Activated naive CD8-positive, alpha-beta T cell treated with anti-CD3 and anti-CD28 coated beads for 36 hours (primary cell): Measurements from ENCODE around the gene MDFIC2. TPM values are rescaled to one million over a fixed set of nuclear protein-coding genes. Genes with fewer than 3 reads are reported as not detected.
"Not testable (repeated sequence)": the region's sequence is repeated elsewhere in the genome, so short reads cannot be mapped to it uniquely, and the experiment has no call there.

ENCODE experiments used
- DNase-seq: peaks from one replicate; pipeline ENCODE4 v3.0.0; 2021
- H3K27ac Mint-ChIP-seq: one replicate; pipeline ENCODE4 v1.8.0; 2022; ENCODE audit warnings: mild to moderate bottlenecking, moderate library complexity, mixed read lengths
- H3K27me3 Mint-ChIP-seq: one replicate; pipeline ENCODE4 v1.8.0; 2022; ENCODE audit warnings: mild to moderate bottlenecking, mixed read lengths
- H3K36me3 Mint-ChIP-seq: one replicate; pipeline ENCODE4 v1.8.0; 2021; ENCODE audit warnings: mild to moderate bottlenecking, mixed read lengths
- H3K4me1 Mint-ChIP-seq: one replicate; pipeline ENCODE4 v1.8.0; 2021; ENCODE audit warnings: mixed read lengths
- H3K4me3 Mint-ChIP-seq: one replicate; pipeline ENCODE4 v1.8.0; 2022; ENCODE audit warnings: mild to moderate bottlenecking, moderate library complexity, mixed read lengths
- H3K9me3 Mint-ChIP-seq: one replicate; pipeline ENCODE4 v1.8.0; 2022; ENCODE audit warnings: mixed read lengths
- total RNA-seq, 2 experiments: library from RNA; stranded (reverse); gene quantifications; one replicate each; pipeline ENCODE4 v1.2.3, GENCODE V29; 2021

Gene MDFIC2
- total RNA-seq, 2 experiments from 2014 or later, result not detected

GRCh38 chr3:70290431-70291096 lies 21.9 kb downstream of the MDFIC2 start:
- not testable (repeated sequence) for H3K4me1 Mint-ChIP-seq, H3K27ac Mint-ChIP-seq, H3K36me3 Mint-ChIP-seq, DNase-seq, H3K27me3 Mint-ChIP-seq, H3K4me3 Mint-ChIP-seq, H3K9me3 Mint-ChIP-seq

GRCh38 chr3:70281663-70282062 lies 30.8 kb downstream of the MDFIC2 start:
- Mint-ChIP-seq H3K4me3 (no peak overlapping the region), H3K27ac (no peak overlapping the region), H3K9me3 (peaks cover 4% of the 10 kb centered on the region), H3K36me3 (peaks cover 2% of the 10 kb centered on the region), H3K4me1 (no peaks in the 10 kb centered on the region), H3K27me3 (peaks cover 7% of the 10 kb centered on the region)
- no peak for DNase-seq

GRCh38 chr3:70277304-70277703 lies 35.1 kb downstream of the MDFIC2 start:
- DNase-seq, result no peak
- H3K36me3 Mint-ChIP-seq, result no peaks in the 10 kb centered on the region
- H3K4me1 Mint-ChIP-seq, result no peaks in the 10 kb centered on the region
- H3K27ac Mint-ChIP-seq, result no peak overlapping the region
- H3K27me3 Mint-ChIP-seq, result peaks cover 7% of the 10 kb centered on the region
- H3K4me3 Mint-ChIP-seq, result no peak overlapping the region
- H3K9me3 Mint-ChIP-seq, result no peaks in the 10 kb centered on the region

GRCh38 chr3:70276901-70277300 lies 35.5 kb downstream of the MDFIC2 start:
- Mint-ChIP-seq H3K27me3 (peaks cover 7% of the 10 kb centered on the region), H3K9me3 (no peaks in the 10 kb centered on the region), H3K36me3 (no peaks in the 10 kb centered on the region), H3K4me1 (no peaks in the 10 kb centered on the region), H3K4me3 (no peak overlapping the region), H3K27ac (no peak overlapping the region)
- no peak for DNase-seq

- H3K4me3 Mint-ChIP-seq, result no peak overlapping the region
These were observed 38.9 kb downstream of the MDFIC2 start for GRCh38 chr3:70273492-70273891.

GRCh38 chr3:70272798-70273197 lies 39.6 kb downstream of the MDFIC2 start:
- Mint-ChIP-seq H3K4me3 (no peak overlapping the region), H3K27ac (no peak overlapping the region), H3K9me3 (no peaks in the 10 kb centered on the region), H3K27me3 (peaks cover 4% of the 10 kb centered on the region), H3K36me3 (no peaks in the 10 kb centered on the region), H3K4me1 (no peaks in the 10 kb centered on the region)
- no peak for DNase-seq

More at GRCh38 chr3:70273492-70273891, 38.9 kb downstream of the MDFIC2 start:
- no peaks in the 10 kb centered on the region for H3K9me3 Mint-ChIP-seq
- H3K4me1 Mint-ChIP-seq, result no peaks in the 10 kb centered on the region
- DNase-seq, result no peak
- H3K27me3 Mint-ChIP-seq, result peaks cover 4% of the 10 kb centered on the region
- no peaks in the 10 kb centered on the region for H3K36me3 Mint-ChIP-seq
- no peak overlapping the region for H3K27ac Mint-ChIP-seq

- peaks cover 4% of the 10 kb centered on the region for H3K27me3 Mint-ChIP-seq
- DNase-seq, result no peak
- no peaks in the 10 kb centered on the region for H3K36me3 Mint-ChIP-seq
- no peaks in the 10 kb centered on the region for H3K9me3 Mint-ChIP-seq
- H3K4me1 Mint-ChIP-seq, result no peaks in the 10 kb centered on the region
- no peak overlapping the region for H3K4me3 Mint-ChIP-seq
- no peak overlapping the region for H3K27ac Mint-ChIP-seq
These were observed 48.2 kb downstream of the MDFIC2 start for GRCh38 chr3:70264122-70264780.

- Mint-ChIP-seq H3K4me3 (no peak overlapping the region), H3K4me1 (no peaks in the 10 kb centered on the region), H3K27me3 (peaks cover 4% of the 10 kb centered on the region), H3K9me3 (no peaks in the 10 kb centered on the region), H3K36me3 (no peaks in the 10 kb centered on the region), H3K27ac (no peak overlapping the region)
- DNase-seq, result no peak
These were observed 51.2 kb downstream of the MDFIC2 start for GRCh38 chr3:70261283-70261682.

- Mint-ChIP-seq H3K27me3 (peaks cover 5% of the 10 kb centered on the region), H3K9me3 (no peaks in the 10 kb centered on the region), H3K27ac (no peak overlapping the region), H3K36me3 (no peaks in the 10 kb centered on the region), H3K4me3 (no peak overlapping the region), H3K4me1 (no peaks in the 10 kb centered on the region)
- DNase-seq, result no peak
These were observed 55.9 kb downstream of the MDFIC2 start for GRCh38 chr3:70256566-70256965.

GRCh38 chr3:70250492-70250891 lies 61.9 kb downstream of the MDFIC2 start:
- H3K36me3 Mint-ChIP-seq, result no peaks in the 10 kb centered on the region
- no peak overlapping the region for H3K27ac Mint-ChIP-seq
- peaks cover 5% of the 10 kb centered on the region for H3K9me3 Mint-ChIP-seq
- no peaks in the 10 kb centered on the region for H3K4me1 Mint-ChIP-seq
- peaks cover 5% of the 10 kb centered on the region for H3K27me3 Mint-ChIP-seq
- DNase-seq, result no peak
- H3K4me3 Mint-ChIP-seq, result no peak overlapping the region

GRCh38 chr3:70249509-70250160 lies 62.8 kb downstream of the MDFIC2 start:
- Mint-ChIP-seq H3K27ac (no peak overlapping the region), H3K9me3 (peaks cover 5% of the 10 kb centered on the region), H3K4me3 (no peak overlapping the region), H3K36me3 (no peaks in the 10 kb centered on the region), H3K27me3 (peaks cover 5% of the 10 kb centered on the region), H3K4me1 (no peaks in the 10 kb centered on the region)
- no peak for DNase-seq

GRCh38 chr3:70248856-70249255 lies 63.6 kb downstream of the MDFIC2 start:
- Mint-ChIP-seq H3K4me3 (no peak overlapping the region), H3K27me3 (peaks cover 5% of the 10 kb centered on the region), H3K36me3 (no peaks in the 10 kb centered on the region), H3K9me3 (peaks cover 5% of the 10 kb centered on the region), H3K4me1 (no peaks in the 10 kb centered on the region), H3K27ac (no peak overlapping the region)
- DNase-seq, result no peak

GRCh38 chr3:70247955-70248354 lies 64.5 kb downstream of the MDFIC2 start:
- Mint-ChIP-seq H3K4me3 (no peak overlapping the region), H3K27ac (no peak overlapping the region), H3K27me3 (peaks cover 2% of the 10 kb centered on the region), H3K4me1 (no peaks in the 10 kb centered on the region), H3K36me3 (no peaks in the 10 kb centered on the region), H3K9me3 (peaks cover 5% of the 10 kb centered on the region)
- DNase-seq, result no peak

- no peak overlapping the region for H3K27ac Mint-ChIP-seq
- H3K9me3 Mint-ChIP-seq, result peaks cover 5% of the 10 kb centered on the region
- H3K36me3 Mint-ChIP-seq, result no peaks in the 10 kb centered on the region
- no peak for DNase-seq
- no peaks in the 10 kb centered on the region for H3K4me1 Mint-ChIP-seq
- H3K27me3 Mint-ChIP-seq, result no peaks in the 10 kb centered on the region
- H3K4me3 Mint-ChIP-seq, result no peak overlapping the region
These were observed 66.5 kb downstream of the MDFIC2 start for GRCh38 chr3:70245746-70246525.

- DNase-seq, result no peak
- H3K4me1 Mint-ChIP-seq, result no peaks in the 10 kb centered on the region
- no peaks in the 10 kb centered on the region for H3K36me3 Mint-ChIP-seq
- H3K9me3 Mint-ChIP-seq, result peaks cover 5% of the 10 kb centered on the region
- H3K27ac Mint-ChIP-seq, result no peak overlapping the region
- no peaks in the 10 kb centered on the region for H3K27me3 Mint-ChIP-seq
- no peak overlapping the region for H3K4me3 Mint-ChIP-seq
These were observed 68.0 kb downstream of the MDFIC2 start for GRCh38 chr3:70244422-70244821.
